Measurements from ENCODE around the gene JUP.
A peak's percentile ranks its signal among the peaks of the same experiment; 100 is the strongest.
"Not testable (repeated sequence)": the region's sequence is repeated elsewhere in the genome, so short reads cannot be mapped to it uniquely, and the experiment has no call there.

Gene JUP

GRCh38 chr17:41786227-41787020 is at the start of gene JUP:
Gene JUP (minus strand): TSS chr17:41786711. CDS start chr17:41771854, 14,857 bp downstream.
- no peaks in the 10 kb centered on the region for H3K36me3 Mint-ChIP-seq
- H3K4me3 Mint-ChIP-seq = peak within 1 kb of the TSS; percentile 75
- H3K4me1 Mint-ChIP-seq (ENCODE audit: low read depth) = peaks cover 31% of the 10 kb centered on the region
- H3K27me3 Mint-ChIP-seq = peaks cover 2% of the 10 kb centered on the region
- no peaks in the 10 kb centered on the region for H3K9me3 Mint-ChIP-seq (ENCODE audit: low read depth)
- H3K27ac Mint-ChIP-seq = no peak within 1 kb of the TSS

- peaks cover 20% of the 10 kb centered on the region for H3K4me1 Mint-ChIP-seq (ENCODE audit: low read depth)
- H3K9me3 Mint-ChIP-seq (ENCODE audit: low read depth) = no peaks in the 10 kb centered on the region
- peak within 1 kb of the TSS; percentile 90 for H3K4me3 Mint-ChIP-seq
- no peaks in the 10 kb centered on the region for H3K27me3 Mint-ChIP-seq
- peak within 1 kb of the TSS; percentile 84 for H3K27ac Mint-ChIP-seq
- H3K36me3 Mint-ChIP-seq = peaks cover 5% of the 10 kb centered on the region
Observed at GRCh38 chr17:41835800-41836549, 49.5 kb upstream of the JUP start, which contains the start of gene NT5C3B. Gene NT5C3B (minus strand): TSS chr17:41836232. CDS start chr17:41836193, 39 bp downstream.

- peaks cover 5% of the 10 kb centered on the region for H3K36me3 Mint-ChIP-seq
- H3K9me3 Mint-ChIP-seq (ENCODE audit: low read depth) = no peaks in the 10 kb centered on the region
- H3K4me3 Mint-ChIP-seq = peak overlapping the region; percentile 90
- H3K27me3 Mint-ChIP-seq = no peaks in the 10 kb centered on the region
- H3K4me1 Mint-ChIP-seq (ENCODE audit: low read depth) = peaks cover 20% of the 10 kb centered on the region
- peak overlapping the region; percentile 84 for H3K27ac Mint-ChIP-seq
Observed at GRCh38 chr17:41835214-41835799, 48.8 kb upstream of the JUP start.

- H3K27me3 Mint-ChIP-seq; H3K4me1 Mint-ChIP-seq (ENCODE audit: low read depth); H3K27ac Mint-ChIP-seq; H3K4me3 Mint-ChIP-seq; H3K36me3 Mint-ChIP-seq; H3K9me3 Mint-ChIP-seq (ENCODE audit: low read depth): not testable (repeated sequence)
Observed at GRCh38 chr17:41829961-41830360, 43.5 kb upstream of the JUP start.

- Mint-ChIP-seq H3K27me3 (no peaks in the 10 kb centered on the region), H3K4me3 (no peak overlapping the region), H3K4me1 (ENCODE audit: low read depth) (no peaks in the 10 kb centered on the region), H3K27ac (no peak overlapping the region), H3K36me3 (no peaks in the 10 kb centered on the region), H3K9me3 (ENCODE audit: low read depth) (no peaks in the 10 kb centered on the region)
Observed at GRCh38 chr17:41825175-41825845, 38.8 kb upstream of the JUP start.

GRCh38 chr17:41824086-41824485 is 37.6 kb upstream of the JUP start:
- H3K9me3 Mint-ChIP-seq (ENCODE audit: low read depth) = no peaks in the 10 kb centered on the region
- H3K27ac Mint-ChIP-seq = no peak overlapping the region
- no peak overlapping the region for H3K4me3 Mint-ChIP-seq
- no peaks in the 10 kb centered on the region for H3K27me3 Mint-ChIP-seq
- H3K4me1 Mint-ChIP-seq (ENCODE audit: low read depth) = no peaks in the 10 kb centered on the region
- H3K36me3 Mint-ChIP-seq = no peaks in the 10 kb centered on the region

- Mint-ChIP-seq H3K27me3 (no peaks in the 10 kb centered on the region), H3K4me3 (no peak overlapping the region), H3K36me3 (no peaks in the 10 kb centered on the region), H3K27ac (no peak overlapping the region), H3K9me3 (ENCODE audit: low read depth) (no peaks in the 10 kb centered on the region), H3K4me1 (ENCODE audit: low read depth) (no peaks in the 10 kb centered on the region)
Observed at GRCh38 chr17:41823580-41823979, 37.1 kb upstream of the JUP start.

- Mint-ChIP-seq H3K27ac (no peak overlapping the region), H3K9me3 (ENCODE audit: low read depth) (no peaks in the 10 kb centered on the region), H3K4me3 (no peak overlapping the region)
Observed at GRCh38 chr17:41823141-41823524, 36.6 kb upstream of the JUP start.

GRCh38 chr17:41822216-41823140 is 36.0 kb upstream of the JUP start:
- H3K36me3 Mint-ChIP-seq = no peaks in the 10 kb centered on the region
- H3K4me3 Mint-ChIP-seq = no peak overlapping the region
- no peak overlapping the region for H3K27ac Mint-ChIP-seq
- H3K27me3 Mint-ChIP-seq = no peaks in the 10 kb centered on the region
- H3K4me1 Mint-ChIP-seq (ENCODE audit: low read depth) = no peaks in the 10 kb centered on the region
- H3K9me3 Mint-ChIP-seq (ENCODE audit: low read depth) = no peaks in the 10 kb centered on the region

More at GRCh38 chr17:41823141-41823524, 36.6 kb upstream of the JUP start:
- no peaks in the 10 kb centered on the region for H3K4me1 Mint-ChIP-seq (ENCODE audit: low read depth)
- no peaks in the 10 kb centered on the region for H3K36me3 Mint-ChIP-seq
- H3K27me3 Mint-ChIP-seq = no peaks in the 10 kb centered on the region

- H3K27me3 Mint-ChIP-seq = no peaks in the 10 kb centered on the region
- H3K4me3 Mint-ChIP-seq = no peak overlapping the region
- no peaks in the 10 kb centered on the region for H3K4me1 Mint-ChIP-seq (ENCODE audit: low read depth)
- H3K36me3 Mint-ChIP-seq = no peaks in the 10 kb centered on the region
- H3K9me3 Mint-ChIP-seq (ENCODE audit: low read depth) = no peaks in the 10 kb centered on the region
- no peak overlapping the region for H3K27ac Mint-ChIP-seq
Observed at GRCh38 chr17:41821776-41822175, 35.3 kb upstream of the JUP start.

GRCh38 chr17:41818024-41818423 is 31.5 kb upstream of the JUP start:
- peaks cover 2% of the 10 kb centered on the region for H3K4me1 Mint-ChIP-seq (ENCODE audit: low read depth)
- no peak overlapping the region for H3K4me3 Mint-ChIP-seq
- no peaks in the 10 kb centered on the region for H3K9me3 Mint-ChIP-seq (ENCODE audit: low read depth)
- no peaks in the 10 kb centered on the region for H3K27me3 Mint-ChIP-seq
- no peaks in the 10 kb centered on the region for H3K36me3 Mint-ChIP-seq
- H3K27ac Mint-ChIP-seq = no peak overlapping the region

GRCh38 chr17:41816637-41817320 is 30.3 kb upstream of the JUP start:
- Mint-ChIP-seq H3K4me1 (ENCODE audit: low read depth) (peaks cover 8% of the 10 kb centered on the region), H3K9me3 (ENCODE audit: low read depth) (no peaks in the 10 kb centered on the region), H3K27me3 (no peaks in the 10 kb centered on the region), H3K4me3 (no peak overlapping the region), H3K27ac (no peak overlapping the region), H3K36me3 (no peaks in the 10 kb centered on the region)

GRCh38 chr17:41814195-41814594 is 27.7 kb upstream of the JUP start:
- H3K27ac Mint-ChIP-seq = no peak overlapping the region
- H3K36me3 Mint-ChIP-seq = peaks cover 3% of the 10 kb centered on the region
- peaks cover 23% of the 10 kb centered on the region for H3K4me1 Mint-ChIP-seq (ENCODE audit: low read depth)
- no peak overlapping the region for H3K4me3 Mint-ChIP-seq
- no peaks in the 10 kb centered on the region for H3K27me3 Mint-ChIP-seq
- no peaks in the 10 kb centered on the region for H3K9me3 Mint-ChIP-seq (ENCODE audit: low read depth)
